IMR-90 (cell line): ENCODE measurements around the gene STX16. TPM values are rescaled to one million over a fixed set of nuclear protein-coding genes. Genes with fewer than 3 reads are reported as not detected.

Source experiments
- ATAC-seq: fragments of 200-7000 bp; cut with Tn5 transposase; 2 replicates; pipeline ENCODE4 v1.9.1; 2020; ENCODE audit warnings: low read depth, mild to moderate bottlenecking, moderate library complexity
- BruUV-seq: library from RNA; stranded (reverse); fragments of 400-500 nt; replicated peaks from 2 replicates; lab custom pipeline; 2021; lab: Mats Ljungman, UMichigan
- CTCF ChIA-PET: fragments of 300-600 bp; formaldehyde crosslinking; extraction: SDS; loops from one replicate; lab custom pipeline; 2021; ENCODE audit warnings: antibody characterized with exemption; lab: Yijun Ruan, JAX
- POLR2A ChIA-PET: fragments of 300-600 bp; sonication (Branson Sonifier 250); formaldehyde crosslinking; loops from one replicate; lab custom pipeline; 2022; ENCODE audit warnings: antibody characterized with exemption; ENCODE audit not compliant: unreplicated experiment; lab: Charles Lee
- DNase-seq: peaks from one replicate; pipeline ENCODE4 v3.0.0; 2013
- H2AFZ ChIP-seq: replicated peaks from 2 replicates; pipeline ENCODE3; 2013; ENCODE audit warnings: low read length, mild to moderate bottlenecking; ENCODE audit not compliant: poor library complexity
- H2AK5ac ChIP-seq: 2 replicates; pipeline ENCODE4 v1.6.1; 2013; ENCODE audit warnings: low read depth, low read length, inconsistent platforms
- H2AK9ac ChIP-seq: replicated peaks from 2 replicates; pipeline ENCODE3; 2013; ENCODE audit warnings: mild to moderate bottlenecking, low read depth, low read length, moderate library complexity; ENCODE audit not compliant: poor library complexity
- H2BK120ac ChIP-seq: 2 replicates; pipeline ENCODE4 v1.6.1; 2013; ENCODE audit warnings: low read depth, low read length, inconsistent platforms
- H2BK15ac ChIP-seq: 3 replicates; pipeline ENCODE4 v1.6.1; 2013; ENCODE audit warnings: low read depth, low read length, inconsistent platforms
- H2BK20ac ChIP-seq: 2 replicates; pipeline ENCODE4 v1.6.1; 2013; ENCODE audit warnings: low read depth, mild to moderate bottlenecking, inconsistent platforms, low read length, moderate library complexity
- H2BK5ac ChIP-seq: 2 replicates; pipeline ENCODE4 v1.6.1; 2013; ENCODE audit warnings: mild to moderate bottlenecking, low read depth, low read length, inconsistent platforms; ENCODE audit not compliant: poor library complexity, severe bottlenecking
- H3K14ac ChIP-seq: replicated peaks from 2 replicates; pipeline ENCODE4 v1.6.1; 2013; ENCODE audit warnings: low read depth, low read length, inconsistent platforms
- H3K18ac ChIP-seq: 2 replicates; pipeline ENCODE4 v1.6.1; 2013; ENCODE audit warnings: low read depth, low read length, control low read depth
- H3K23ac ChIP-seq: 2 replicates; pipeline ENCODE4 v1.6.1; 2013; ENCODE audit warnings: low read depth, low read length, inconsistent platforms
- H3K27ac ChIP-seq: 2 replicates; pipeline ENCODE4 v1.5.1; 2013; ENCODE audit warnings: mild to moderate bottlenecking, control low read depth, low read length; ENCODE audit not compliant: insufficient read depth
- H3K27me3 ChIP-seq: 2 replicates; pipeline ENCODE4 v1.6.1; 2013; ENCODE audit warnings: low read length; ENCODE audit not compliant: control insufficient read depth, insufficient read depth
- H3K36me3 ChIP-seq: 2 replicates; pipeline ENCODE4 v1.6.1; 2013; ENCODE audit warnings: low read length, mixed read lengths; ENCODE audit not compliant: control insufficient read depth, insufficient read depth
- H3K4ac ChIP-seq: 2 replicates; pipeline ENCODE4 v1.6.1; 2013; ENCODE audit warnings: low read depth, low read length, inconsistent platforms
- H3K4me1 ChIP-seq: 2 replicates; pipeline ENCODE4 v1.6.1; 2013; ENCODE audit warnings: low read length, mixed read lengths; ENCODE audit not compliant: control insufficient read depth, insufficient read depth
- H3K4me2 ChIP-seq: 2 replicates; pipeline ENCODE4 v1.6.1; 2013; ENCODE audit warnings: low read depth, mild to moderate bottlenecking, control low read depth, low read length, moderate library complexity
- H3K4me3 ChIP-seq: 2 replicates; pipeline ENCODE4 v1.5.1; 2013; ENCODE audit warnings: low read depth, mild to moderate bottlenecking, control low read depth, low read length, moderate library complexity; ENCODE audit not compliant: insufficient read depth
- H3K56ac ChIP-seq: 2 replicates; pipeline ENCODE4 v1.6.1; 2013; ENCODE audit warnings: low read length, inconsistent platforms; ENCODE audit not compliant: insufficient read depth; ENCODE audit errors: extremely low read depth
- H3K79me1 ChIP-seq, 2 experiments: 2 replicates each; pipeline ENCODE4 v1.6.1; 2013; ENCODE audit warnings: low read length in 2 of 2, inconsistent platforms in 1 of 2, low read depth in 1 of 2
- H3K9ac ChIP-seq: 2 replicates; pipeline ENCODE4 v1.6.1; 2013; ENCODE audit warnings: low read depth, low read length, control low read depth
- H3K9me1 ChIP-seq: 2 replicates; pipeline ENCODE4 v1.6.1; 2013; ENCODE audit warnings: low read length, inconsistent platforms; ENCODE audit not compliant: insufficient read depth
- H3K9me3 ChIP-seq: 2 replicates; pipeline ENCODE4 v1.6.1; 2013; ENCODE audit warnings: low read length; ENCODE audit not compliant: control insufficient read depth, insufficient read depth
- H4K20me1 ChIP-seq: 2 replicates; pipeline ENCODE4 v1.6.1; 2013; ENCODE audit warnings: low read length, inconsistent platforms; ENCODE audit not compliant: insufficient read depth
- H4K5ac ChIP-seq: 2 replicates; pipeline ENCODE4 v1.6.1; 2013; ENCODE audit warnings: mild to moderate bottlenecking, low read depth, low read length, control low read depth
- H4K8ac ChIP-seq, 2 experiments: 2 replicates each; pipeline ENCODE4 v1.6.1; 2013; ENCODE audit warnings: low read depth in 2 of 2, low read length in 2 of 2, control low read depth in 1 of 2, inconsistent platforms in 1 of 2
- H4K91ac ChIP-seq: 2 replicates; pipeline ENCODE4 v1.6.1; 2013; ENCODE audit warnings: low read depth, low read length, inconsistent platforms; ENCODE audit not compliant: insufficient read depth
- FOS ChIP-seq: fragments of 150-350 bp; IDR thresholded peaks from 2 replicates; pipeline ENCODE4 v1.6.1; 2016; ENCODE audit warnings: low read depth, low read length
- MXI1 ChIP-seq: IDR thresholded peaks from 2 replicates; pipeline ENCODE4 v1.6.1; 2012; ENCODE audit warnings: low read depth, mild to moderate bottlenecking, low read length, moderate library complexity, borderline replicate concordance
- NFE2L2 ChIP-seq: fragments of 150-350 bp; IDR thresholded peaks from 2 replicates; pipeline ENCODE4 v1.6.1; 2016; ENCODE audit warnings: low read depth, mild to moderate bottlenecking, low read length
- USF2 ChIP-seq: fragments of 150-350 bp; IDR thresholded peaks from 2 replicates; pipeline ENCODE4 v1.6.1; 2017; ENCODE audit warnings: mild to moderate bottlenecking, antibody characterized with exemption, low read length, low read depth
- WGBS, 2 experiments: methylation state at CpG; one replicate each; pipeline versions ENCODE4 v1.1.5 to v1.1.7; 2013; ENCODE audit warnings: missing lambda C conversion rate in 2 of 2; ENCODE audit not compliant: insufficient read length in 1 of 2; ENCODE audit errors: extremely low coverage in 2 of 2; 5-methylcytosine and 5-hydroxymethylcytosine counted together
- dilution Hi-C: fragments of 300-500 bp; cut with HindIII; formaldehyde crosslinking; loops from one replicate; pipeline ENCODE4 v1.14.3; 2018; ENCODE audit warnings: low sequenced_read_pairs; ENCODE audit not compliant: unreplicated experiment
- in situ Hi-C: fragments of 300-500 bp; cut with MboI; formaldehyde crosslinking; loops from 3 replicates; pipeline ENCODE4 v1.14.3; 2019; ENCODE audit warnings: low sequenced_read_pairs, inconsistent platforms, mixed read lengths
- intact Hi-C: fragments of 100-400 bp; cut with micrococcal nuclease; formaldehyde crosslinking; loops from 2 replicates; pipeline ENCODE4 v1.10.0; 2022
- polyA plus RNA-seq, 3 experiments: library from polyadenylated mRNA; depleted of rRNA; stranded (reverse); fragments of >200 nt; gene quantifications; 2 replicates each; pipeline ENCODE4 v1.2.3, GENCODE V29; 2012; ENCODE audit warnings: low replicate concordance in 1 of 3
- total RNA-seq: library from RNA; depleted of rRNA; stranded (reverse); fragments of >200 nt; gene quantifications from 2 replicates; pipeline ENCODE4 v1.2.3, GENCODE V29; 2012

The STX16 gene
- total and polyA plus RNA-seq, 2 of the 4 experiments (the other 2 are of a cell fraction), result 26.9 to 58.2 TPM

- Histone ChIP-seq H3K4me2 (no peak overlapping the region), H3K56ac (no peak overlapping the region), H2AK5ac (peak overlapping the region; percentile 39; the same call in 1 of the 2 replicates), H2BK20ac (no peak overlapping the region), H4K91ac (no peak overlapping the region), H4K5ac (no peak overlapping the region), H3K79me1 (0 out of 4 replicates have a peak, but pooled peaks cover 0 to 3% of the 10 kb centered on the region in 2 experiments), H3K9ac (no peak overlapping the region), H2AK9ac (no peak overlapping the region), H4K20me1 (no peaks in the 10 kb centered on the region), H3K36me3 (no peaks in the 10 kb centered on the region), H3K27me3 (no peaks in the 10 kb centered on the region), H2BK5ac (no peak overlapping the region), H2BK15ac (no peak overlapping the region), H3K9me1 (peaks cover 23% of the 10 kb centered on the region), H4K8ac (no peak overlapping the region), H3K14ac (no peak overlapping the region), H3K4me3 (no peak overlapping the region), H3K18ac (no peak overlapping the region), H2AFZ (no peak overlapping the region), H3K4ac (no peak overlapping the region; the same call in 1 of the 2 replicates), H2BK120ac (no peak overlapping the region; the same call in 1 of the 2 replicates), H3K27ac (no peak overlapping the region), H3K4me1 (peaks cover 15% of the 10 kb centered on the region), H3K23ac (no peak overlapping the region), H3K9me3 (no peaks in the 10 kb centered on the region)
- in situ Hi-C loops, result no loop called here
- ATAC-seq (no peak), DNase-seq (no peak)
- no TSS peak for BruUV-seq
- POLR2A ChIA-PET, result no interaction called here
- 98% methylated on average over 8 of the region's 22 CpGs; no CpG with 5 or more reads in 1 of the 2 experiments for WGBS, 2 experiments
- intact Hi-C loops, result no loop called here
- dilution Hi-C loops, result no loop called here
- CTCF ChIA-PET, result no interaction called here
- TF ChIP-seq USF2 (no peak), MXI1 (no peak), NFE2L2 (no peak), FOS (no peak)
These were observed 35.9 kb upstream of the STX16 start for GRCh38 chr20:58614984-58615760.
